HepG2 (cell line): ENCODE data around the gene CDH13. TPM values are rescaled to one million over a fixed set of nuclear protein-coding genes. Genes with fewer than 3 reads are reported as not detected.

Experiments used
- ATAC-seq: fragments of 200-7000 bp; cut with Tn5 transposase; 3 replicates; pipeline ENCODE4 v1.9.1; 2020; ENCODE audit warnings: mild to moderate bottlenecking, moderate library complexity
- BruUV-seq: library from RNA; stranded (reverse); fragments of 400-500 nt; replicated peaks from 2 replicates; lab custom pipeline; 2021; lab: Mats Ljungman, UMichigan
- CTCF ChIA-PET: fragments of 300-600 bp; formaldehyde crosslinking; extraction: SDS; loops from one replicate; lab custom pipeline; 2021; ENCODE audit warnings: low total read pairs, inconsistent platforms, low intra/inter-chr PET ratio; lab: Yijun Ruan, JAX
- POLR2A ChIA-PET: fragments of 350-600 bp; sonication (Branson Sonifier 250); formaldehyde crosslinking; loops from one replicate; lab custom pipeline; 2020; ENCODE audit warnings: antibody characterized with exemption, inconsistent platforms; lab: Yijun Ruan, JAX
- DNase-seq: peaks from one replicate; pipeline ENCODE4 v3.0.0-alpha.2; 2015; ENCODE audit warnings: low spot score
- FAIRE-seq: peaks from 3 replicates; lab custom pipeline; 2011; peaks lifted over from hg19 to GRCh38; lab: Jason Lieb, UNC
- H2AFZ ChIP-seq: one replicate; pipeline ENCODE4 v1.6.1; 2011; ENCODE audit warnings: low read length, inconsistent platforms
- H3K27ac ChIP-seq: fragments of 300-600 bp; 3 replicates; pipeline ENCODE4 v1.8.0; 2011; ENCODE audit warnings: mixed run types, mild to moderate bottlenecking, mixed read lengths, low read length, inconsistent platforms; ENCODE audit not compliant: insufficient read depth; ENCODE audit errors: extremely low read length
- H3K27me3 ChIP-seq, 2 experiments: fragments of 200-600 bp in 1 of 2; 2 replicates in 1 of 2; 3 replicates in 1 of 2; pipeline versions ENCODE4 v1.6.0 to v1.8.0; 2011; ENCODE audit warnings: low read length in 2 of 2, mild to moderate bottlenecking in 2 of 2, moderate library complexity in 2 of 2, inconsistent platforms in 1 of 2; ENCODE audit not compliant: insufficient read depth in 2 of 2, control insufficient read depth in 1 of 2
- H3K36me3 ChIP-seq, 2 experiments: fragments of 200-600 bp in 1 of 2; replicated peaks in 1 of 2; 2 replicates in 1 of 2; 3 replicates in 1 of 2; pipeline versions ENCODE4 v1.5.1 to v1.8.0; 2011; ENCODE audit warnings: low read length in 2 of 2, inconsistent platforms in 1 of 2; ENCODE audit not compliant: insufficient read depth in 2 of 2, control insufficient read depth in 1 of 2
- H3K4me1 ChIP-seq: 2 replicates; pipeline ENCODE4 v1.5.1; 2012; ENCODE audit warnings: low read length, inconsistent platforms; ENCODE audit not compliant: insufficient read depth
- H3K4me2 ChIP-seq: 2 replicates; pipeline ENCODE4 v1.6.0; 2011; ENCODE audit warnings: low read depth, low read length, inconsistent platforms
- H3K4me3 ChIP-seq, 3 experiments: fragments of 200-600 bp in 1 of 3; sonication (generic), shearing (Covaris generic) in 1 of 3; replicated peaks in 1 of 3; 2 replicates each; pipeline ENCODE4 v1.5.1; 2011 to 2016; ENCODE audit warnings: low read length in 3 of 3, inconsistent platforms in 2 of 3, low read depth in 2 of 3, mild to moderate bottlenecking in 2 of 3, control low read depth in 1 of 3, mixed read lengths in 1 of 3; ENCODE audit not compliant: insufficient read depth in 1 of 3
- H3K79me2 ChIP-seq: one replicate; pipeline ENCODE4 v1.6.1; 2011; ENCODE audit warnings: low read length, inconsistent platforms; ENCODE audit not compliant: insufficient read depth
- H3K9ac ChIP-seq: 2 replicates; pipeline ENCODE4 v1.6.0; 2011; ENCODE audit warnings: mild to moderate bottlenecking, low read depth, low read length, inconsistent platforms; ENCODE audit not compliant: insufficient read depth
- H3K9me3 ChIP-seq: 2 replicates; pipeline ENCODE4 v1.5.1; 2012; ENCODE audit warnings: mild to moderate bottlenecking, low read length
- H4K20me1 ChIP-seq: 2 replicates; pipeline ENCODE4 v1.6.0; 2011; ENCODE audit warnings: inconsistent platforms, mild to moderate bottlenecking, low read length, moderate library complexity; ENCODE audit not compliant: insufficient read depth
- CAMTA2 ChIP-seq: sonication (generic); formaldehyde crosslinking; IDR thresholded peaks from 2 replicates; pipeline ENCODE4 v1.4.0; 2020; ENCODE audit warnings: mild to moderate bottlenecking, missing genetic modification reagents, borderline replicate concordance
- ELK4 ChIP-seq: sonication (generic); formaldehyde crosslinking; IDR thresholded peaks from 2 replicates; pipeline ENCODE4 v1.9.0; 2021; ENCODE audit warnings: missing genetic modification reagents, borderline replicate concordance
- ETS1 ChIP-seq: sonication (generic); formaldehyde crosslinking; IDR thresholded peaks from 2 replicates; pipeline ENCODE4 v1.4.0; 2020; ENCODE audit warnings: missing genetic modification reagents
- FOXM1 ChIP-seq: sonication (generic); formaldehyde crosslinking; IDR thresholded peaks from 2 replicates; pipeline ENCODE4 v1.5.0; 2020; ENCODE audit warnings: missing genetic modification reagents
- HMGA1 ChIP-seq: sonication (generic); formaldehyde crosslinking; conservative IDR thresholded peaks from 2 replicates; pipeline ENCODE4 v1.4.0; 2020; ENCODE audit warnings: missing genetic modification reagents
- KLF12 ChIP-seq: sonication (generic); formaldehyde crosslinking; IDR thresholded peaks from 2 replicates; pipeline ENCODE4 v1.4.0; 2020; ENCODE audit warnings: missing genetic modification reagents, borderline replicate concordance
- MZF1 ChIP-seq: sonication (generic); formaldehyde crosslinking; IDR thresholded peaks from 2 replicates; pipeline ENCODE4 v1.8.1; 2023; ENCODE audit warnings: mild to moderate bottlenecking, missing genetic modification reagents, borderline replicate concordance
- PHF20 ChIP-seq: sonication (generic); formaldehyde crosslinking; IDR thresholded peaks from 2 replicates; pipeline ENCODE4 v1.5.0; 2020; ENCODE audit warnings: mild to moderate bottlenecking, missing genetic modification reagents
- PHF21A ChIP-seq: sonication (generic); formaldehyde crosslinking; IDR thresholded peaks from 2 replicates; pipeline ENCODE4 v1.5.0; 2020; ENCODE audit warnings: mild to moderate bottlenecking, missing genetic modification reagents
- POLR2AphosphoS2 ChIP-seq: IDR thresholded peaks from 2 replicates; pipeline ENCODE4 v1.6.1; 2011; ENCODE audit warnings: low read depth, low read length, improper control_type of control experiment
- RARA ChIP-seq: IDR thresholded peaks from 2 replicates; pipeline ENCODE4 v1.6.1; 2016; ENCODE audit warnings: missing genetic modification reagents, missing compliant biosample characterization
- SRF ChIP-seq: IDR thresholded peaks from 2 replicates; pipeline ENCODE4 v1.6.1; 2011; ENCODE audit warnings: mild to moderate bottlenecking, low read depth, low read length, moderate library complexity
- SUZ12 ChIP-seq: fragments of 150-350 bp; IDR thresholded peaks from 2 replicates; pipeline ENCODE4 v1.6.1; 2014; ENCODE audit warnings: low read depth, low read length
- TAF1 ChIP-seq: sonication (generic); formaldehyde crosslinking; IDR thresholded peaks from 2 replicates; pipeline ENCODE4 v1.4.0; 2020; ENCODE audit warnings: missing genetic modification reagents
- XRCC5 ChIP-seq: fragments of 200-400 bp; formaldehyde crosslinking; optimal IDR thresholded peaks from 2 replicates; pipeline ENCODE3; 2017; ENCODE audit warnings: mild to moderate bottlenecking, low read length
- ZBTB39 ChIP-seq: sonication (generic); formaldehyde crosslinking; IDR thresholded peaks from 2 replicates; pipeline ENCODE4 v1.5.0; 2020; ENCODE audit warnings: missing genetic modification reagents
- ZBTB43 ChIP-seq: sonication (generic); formaldehyde crosslinking; conservative IDR thresholded peaks from 2 replicates; pipeline ENCODE4 v1.4.0; 2020; ENCODE audit warnings: missing genetic modification reagents
- ZFP36L1 ChIP-seq: sonication (generic); formaldehyde crosslinking; IDR thresholded peaks from 2 replicates; pipeline ENCODE4 v1.8.0; 2022; ENCODE audit warnings: mild to moderate bottlenecking, missing genetic modification reagents, moderate library complexity
- ZNF335 ChIP-seq: sonication (generic); formaldehyde crosslinking; IDR thresholded peaks from 2 replicates; pipeline ENCODE4 v1.4.0; 2020; ENCODE audit warnings: missing genetic modification reagents
- ZNF639 ChIP-seq: conservative IDR thresholded peaks from 2 replicates; pipeline ENCODE4 v1.6.1; 2018; ENCODE audit warnings: missing genetic modification reagents
- WGBS: methylation state at CpG from one replicate; pipeline ENCODE4 v1.1.6; 2017; ENCODE audit warnings: low lambda C conversion rate; 5-methylcytosine and 5-hydroxymethylcytosine counted together
- in situ Hi-C: cut with HindIII; loops from 2 replicates; pipeline ENCODE4 v1.10.0; 2017; ENCODE audit warnings: low pct_unique_long_range_greater_than_20kb; ENCODE audit not compliant: extremely low pct_ligation_motif_present
- intact Hi-C: fragments of 100-400 bp; cut with micrococcal nuclease; formaldehyde crosslinking; loops from one replicate; pipeline ENCODE4 v1.10.0; 2022; ENCODE audit not compliant: unreplicated experiment
- polyA plus RNA-seq, 8 experiments: library from polyadenylated mRNA; depleted of rRNA in 3 of 8; stranded (reverse) in 7 of 8; unstranded in 1 of 8; fragments of >200 nt; fragmentation: Illumina TruSeq in 4 of 8; extraction: Trizol in 4 of 8; gene quantifications; 2 replicates each; pipeline versions ENCODE4 v1.2.1 to v1.2.3, GENCODE V29; 2011 to 2016; ENCODE audit warnings: low read depth in 4 of 8, missing spikeins in 1 of 8, mixed read lengths in 1 of 8; ENCODE audit not compliant: insufficient read depth in 1 of 8
- total RNA-seq, 5 experiments: library from RNA; depleted of rRNA; stranded (reverse); fragments of >200 nt; fragmentation: Illumina TruSeq; extraction: Trizol; gene quantifications; 2 replicates each; pipeline ENCODE4 v1.2.3, GENCODE V29; 2016; ENCODE audit warnings: low read depth in 1 of 5

The CDH13 gene
- total and polyA plus RNA-seq, 2 of the 13 experiments (the other 11 are each of a cell fraction or from before 2014, with no cell fraction given), result not detected

GRCh38 chr16:83353241-83353640 lies 726.5 kb downstream of the CDH13 start:
- Histone ChIP-seq H4K20me1 (no peaks in the 10 kb centered on the region), H3K9me3 (no peaks in the 10 kb centered on the region), H3K79me2 (no peaks in the 10 kb centered on the region), H3K4me3 (no peak overlapping the region), H3K36me3 (no peaks in the 10 kb centered on the region), H2AFZ (no peak overlapping the region), H3K27me3 (no peaks in the 10 kb centered on the region), H3K9ac (no peak overlapping the region), H3K4me1 (no peaks in the 10 kb centered on the region), H3K4me2 (no peak overlapping the region), H3K27ac (no peak overlapping the region)
- 5% methylated on average over 3 of the region's 3 CpGs for whole genome bisulfite sequencing
- FAIRE-seq (no peak), ATAC-seq (no peak), DNase-seq (no peak)
- POLR2A ChIA-PET, result no interaction called here
- CTCF ChIA-PET, result no interaction called here
- intact Hi-C loops (no loop called here), in situ Hi-C loops (no loop called here)
- TF ChIP-seq TAF1 (CRISPR knock-in tag) (no peak), FOXM1 (CRISPR knock-in tag) (no peak), ETS1 (CRISPR knock-in tag) (no peak), HMGA1 (CRISPR knock-in tag) (no peak), ZNF639 (CRISPR knock-in tag) (no peak), PHF20 (CRISPR knock-in tag) (no peak), SUZ12 (no peak), MZF1 (no peak), KLF12 (CRISPR knock-in tag) (no peak), ZBTB43 (CRISPR knock-in tag) (no peak), RARA (CRISPR knock-in tag) (no peak), CAMTA2 (no peak), ELK4 (CRISPR knock-in tag) (no peak), SRF (no peak), ZNF335 (CRISPR knock-in tag) (no peak), ZFP36L1 (CRISPR knock-in tag) (no peak), XRCC5 (no peak), PHF21A (CRISPR knock-in tag) (no peak), POLR2AphosphoS2 (no peak), ZBTB39 (CRISPR knock-in tag) (no peak)
- no TSS peak for BruUV-seq
